ENCODE results near the gene CDHR4.
A peak's percentile ranks its signal among the peaks of the same experiment; 100 is the strongest.

Gene CDHR4

GRCh38 chr3:49802719-49803464, 3.2 kb upstream of the CDHR4 start, which contains the start of gene INKA1:
Gene INKA1 (plus strand): TSS chr3:49803261. CDS start chr3:49803393, 132 bp downstream.
- peak; percentile 77 for TF ChIP-seq CTCF (conservative IDR thresholded peaks at IDR 0.05; ENCODE audit: low read length)
- H3K4me3 ChIP-seq (ENCODE audit: low read length): peak within 1 kb of the TSS; percentile 95
- peak; percentile 79 for DNase-seq (ENCODE audit: low read depth)

- no peak for DNase-seq (ENCODE audit: low read depth)
- TF ChIP-seq CTCF (conservative IDR thresholded peaks at IDR 0.05; ENCODE audit: low read length): no peak
- H3K4me3 ChIP-seq (ENCODE audit: low read length): no peak overlapping the region
These were observed 1.5 kb upstream of the CDHR4 start for GRCh38 chr3:49801160-49801559.

GRCh38 chr3:49799105-49799504, 568 bp downstream of the CDHR4 start:
- DNase-seq (ENCODE audit: low read depth): no peak
- TF ChIP-seq CTCF (conservative IDR thresholded peaks at IDR 0.05; ENCODE audit: low read length): no peak
- no peak overlapping the region for H3K4me3 ChIP-seq (ENCODE audit: low read length)

GRCh38 chr3:49794926-49795905, 4.5 kb downstream of the CDHR4 start:
- TF ChIP-seq CTCF (conservative IDR thresholded peaks at IDR 0.05; ENCODE audit: low read length): no peak
- DNase-seq (ENCODE audit: low read depth): no peak
- no peak overlapping the region for H3K4me3 ChIP-seq (ENCODE audit: low read length)

- DNase-seq (ENCODE audit: low read depth): no peak
- no peak overlapping the region for H3K4me3 ChIP-seq (ENCODE audit: low read length)
- TF ChIP-seq CTCF (conservative IDR thresholded peaks at IDR 0.05; ENCODE audit: low read length): no peak
These were observed 5.2 kb downstream of the CDHR4 start for GRCh38 chr3:49794431-49794830.

GRCh38 chr3:49793486-49794085, 6.1 kb downstream of the CDHR4 start:
- TF ChIP-seq CTCF (conservative IDR thresholded peaks at IDR 0.05; ENCODE audit: low read length): no peak
- no peak for DNase-seq (ENCODE audit: low read depth)
- no peak overlapping the region for H3K4me3 ChIP-seq (ENCODE audit: low read length)

All from AG10803 (cell line).